GM19463 (cell line): ENCODE results near the gene CNOT9.

Source experiments
- ATAC-seq: cut with Tn5 transposase; IDR thresholded peaks from one replicate; pipeline ENCODE4 v1.9.1; 2021; ENCODE audit warnings: mild to moderate bottlenecking, moderate library complexity; ENCODE audit not compliant: unreplicated experiment

The CNOT9 gene

DNA sequence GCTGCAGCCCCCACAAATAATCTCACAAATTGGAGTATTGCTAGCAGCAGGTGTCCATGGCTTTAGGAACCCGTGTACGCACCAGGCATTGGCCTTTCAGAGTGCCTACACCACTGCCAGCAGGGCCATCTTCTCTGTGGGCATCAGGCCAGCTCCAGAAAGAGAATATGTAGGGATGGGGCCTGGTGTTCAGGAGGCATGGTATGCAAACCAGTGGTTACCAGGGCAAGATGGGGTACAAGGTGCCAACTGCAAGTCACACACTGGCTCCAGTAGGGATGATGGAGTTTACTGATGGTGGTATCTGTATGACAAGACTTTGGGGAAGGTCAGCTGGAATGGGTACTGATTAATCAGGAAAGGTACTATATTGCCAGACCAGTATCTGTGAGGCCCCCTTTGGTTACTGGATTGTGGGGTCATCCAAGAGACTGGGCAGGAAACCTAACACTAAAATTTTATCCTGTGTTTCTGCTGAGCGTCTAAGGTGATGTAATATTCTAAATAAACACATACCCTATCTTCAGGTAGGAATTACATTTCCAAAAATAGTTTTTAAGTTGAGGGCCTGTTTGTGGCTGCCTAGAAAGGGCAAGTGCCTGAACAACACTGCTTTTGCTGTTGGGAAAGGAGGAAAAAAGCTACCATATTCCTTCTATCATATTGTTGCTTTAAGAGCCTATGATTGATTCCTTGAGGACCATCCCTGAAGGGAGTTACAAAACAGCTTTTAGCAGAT is 9.0 kb downstream of the CNOT9 start:
- no peak for ATAC-seq

DNA sequence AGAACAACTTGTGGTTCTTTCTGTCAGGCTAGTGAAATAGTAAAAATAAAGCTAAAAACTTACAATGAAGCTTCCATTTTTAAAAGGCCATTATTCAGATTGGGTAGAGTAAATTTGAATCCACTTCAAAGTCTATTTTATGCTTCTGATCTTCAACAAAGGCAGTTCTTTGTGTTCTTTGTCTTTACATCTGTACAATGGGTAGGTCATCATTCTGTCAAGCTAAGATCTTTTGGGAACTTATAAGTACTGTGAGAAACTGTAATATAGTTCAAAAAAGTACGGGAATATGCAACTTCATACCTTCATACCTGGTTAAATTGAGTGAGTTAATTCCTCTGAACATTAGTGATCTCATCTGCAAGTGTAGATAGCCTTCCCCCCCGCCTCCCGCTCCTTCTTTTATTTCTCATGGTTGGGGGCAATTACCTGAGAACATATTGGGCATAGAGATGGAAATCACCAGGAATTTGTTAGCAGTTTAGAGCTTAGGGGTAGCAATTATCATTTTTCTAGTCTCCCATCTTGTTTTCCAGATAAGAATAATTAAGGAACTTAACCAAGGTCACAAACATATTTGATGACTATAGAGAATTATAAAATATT is 9.7 kb downstream of the CNOT9 start:
- ATAC-seq: no peak

DNA sequence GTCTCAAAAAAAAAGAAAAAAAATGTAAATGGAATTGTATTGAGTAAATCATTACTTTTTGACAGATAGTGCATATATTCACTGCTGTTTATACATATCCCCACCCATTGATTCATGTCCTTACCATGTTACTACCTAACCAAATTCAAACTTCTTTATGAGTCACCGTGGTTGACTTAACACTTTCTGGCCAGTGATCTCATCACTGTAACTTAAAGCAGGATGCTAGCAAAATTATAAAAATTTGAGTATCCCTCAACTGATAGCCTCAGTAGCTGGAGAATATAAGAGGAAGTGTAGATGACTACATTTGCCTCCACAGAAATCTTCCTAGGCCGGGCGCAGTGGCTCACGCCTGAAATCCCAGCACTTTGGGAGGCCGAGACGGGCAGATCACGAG is 13.4 kb downstream of the CNOT9 start:
- peak; percentile 97 for ATAC-seq

DNA sequence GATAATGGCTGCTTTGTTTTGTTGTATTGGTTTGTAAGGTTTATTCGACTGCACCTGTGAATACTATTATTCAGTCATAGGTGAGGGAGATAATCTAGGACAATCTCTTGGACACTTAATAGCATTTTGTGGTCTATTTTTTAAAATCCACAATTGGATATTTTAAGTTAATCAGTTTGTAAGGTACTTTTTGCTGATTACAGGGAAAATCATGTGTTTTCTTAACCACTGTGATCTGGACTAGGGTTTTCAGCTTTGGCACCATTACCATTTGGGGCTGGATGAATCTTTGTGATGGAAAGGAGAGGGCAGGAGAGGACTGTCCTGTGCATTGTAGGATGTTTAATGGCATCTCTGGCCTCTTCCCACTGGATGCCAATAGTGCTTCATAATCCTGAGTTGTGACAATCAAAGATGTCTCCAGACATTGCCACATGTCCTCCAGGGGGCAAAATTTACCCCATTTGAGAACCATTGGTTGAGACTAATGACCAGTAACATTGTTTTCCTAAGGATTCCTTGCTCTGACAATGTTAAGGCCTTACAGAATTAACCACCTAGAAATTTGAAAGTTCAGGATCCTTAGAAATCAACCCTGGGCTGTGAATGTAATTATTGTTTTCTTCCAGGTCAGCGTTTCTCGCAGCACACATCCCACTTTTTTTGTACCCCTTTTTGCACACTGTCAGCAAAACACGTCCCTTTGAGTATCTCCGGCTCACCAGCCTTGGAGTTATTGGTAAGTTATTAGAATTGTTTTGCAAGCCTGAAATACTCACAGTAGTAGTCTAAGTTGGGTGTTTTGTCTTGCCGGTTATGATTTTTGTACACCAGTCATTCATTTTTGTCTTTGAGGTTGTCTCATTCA is 15.6 kb downstream of the CNOT9 start:
- no peak for ATAC-seq

DNA sequence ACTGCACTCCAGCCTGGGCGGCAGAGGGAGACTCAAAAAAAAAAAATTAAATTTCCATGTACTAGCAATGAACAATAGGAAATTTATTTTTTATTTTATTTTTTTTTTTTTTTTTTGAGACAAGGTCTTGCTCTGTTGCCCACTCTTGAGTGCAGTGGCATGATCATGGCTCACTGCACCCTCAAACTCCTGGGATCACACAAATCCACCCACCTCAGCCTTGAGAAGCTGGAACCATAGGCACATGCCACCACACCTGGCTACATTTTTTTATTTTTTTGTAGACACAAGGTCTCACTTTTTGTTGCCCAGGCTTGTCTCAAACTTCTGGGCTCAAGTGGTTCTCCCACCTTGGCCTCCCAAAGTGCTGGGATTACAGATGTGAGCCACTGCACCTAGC is 16.9 kb downstream of the CNOT9 start:
- no peak for ATAC-seq

DNA sequence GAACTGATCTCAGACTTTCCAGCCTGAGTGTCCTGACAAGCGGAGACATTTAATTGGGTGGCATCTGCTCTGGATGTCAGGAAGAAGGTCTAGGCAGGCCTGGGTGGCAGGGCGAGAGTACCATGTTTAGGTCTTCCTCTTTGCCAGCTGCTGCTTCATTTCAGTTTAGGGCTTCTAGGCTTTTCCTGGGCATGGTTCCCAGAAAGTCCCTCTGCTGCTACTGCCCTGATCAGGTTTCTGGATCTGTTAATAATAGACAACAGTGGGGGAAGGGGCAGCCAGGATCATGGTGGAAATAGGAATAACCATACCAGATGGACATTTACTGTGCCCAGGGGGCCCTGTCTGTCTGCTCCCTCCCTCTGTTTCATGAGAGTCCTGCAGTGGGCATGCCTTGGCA is 36.8 kb downstream of the CNOT9 start:
- ATAC-seq: no peak

DNA sequence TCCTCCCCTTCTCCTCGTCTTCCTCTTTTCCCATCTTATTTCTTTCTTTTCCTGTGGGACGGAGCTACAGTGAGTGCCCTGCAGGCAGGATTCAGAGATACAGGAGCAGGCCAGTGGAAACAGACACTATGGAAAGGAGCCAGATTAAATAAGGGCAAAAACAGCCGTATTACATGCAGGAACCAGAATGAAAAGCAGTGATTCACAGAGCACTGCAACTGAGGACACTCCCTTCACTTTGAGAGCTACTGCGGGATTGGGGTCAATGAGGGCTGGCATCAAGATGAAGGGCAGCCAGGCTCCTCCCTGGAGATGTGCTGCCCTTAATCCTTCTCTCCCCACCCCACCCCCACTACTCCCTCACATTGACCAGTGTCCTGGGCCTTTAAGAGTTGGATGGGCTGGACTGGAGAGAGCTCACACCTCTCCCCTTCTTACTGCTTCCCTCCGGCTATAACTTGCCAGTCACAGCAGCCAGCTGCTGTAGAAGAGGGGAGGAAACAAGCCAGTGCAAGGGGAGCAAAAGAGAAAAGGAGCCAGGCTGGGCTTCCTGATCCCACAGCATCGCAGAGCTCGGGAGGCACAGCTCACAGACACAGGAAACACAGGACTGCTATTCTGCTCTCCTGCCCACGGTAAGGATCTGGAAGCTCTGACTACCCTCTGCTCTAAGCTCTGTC is 38.9 kb downstream of the CNOT9 start, which contains the start of gene PLCD4:
PLCD4 (plus strand) TSS at position 464 of the 680 bp plus-strand sequence. CDS start 7,841 bp downstream, outside the sequence.
- no peak for ATAC-seq

DNA sequence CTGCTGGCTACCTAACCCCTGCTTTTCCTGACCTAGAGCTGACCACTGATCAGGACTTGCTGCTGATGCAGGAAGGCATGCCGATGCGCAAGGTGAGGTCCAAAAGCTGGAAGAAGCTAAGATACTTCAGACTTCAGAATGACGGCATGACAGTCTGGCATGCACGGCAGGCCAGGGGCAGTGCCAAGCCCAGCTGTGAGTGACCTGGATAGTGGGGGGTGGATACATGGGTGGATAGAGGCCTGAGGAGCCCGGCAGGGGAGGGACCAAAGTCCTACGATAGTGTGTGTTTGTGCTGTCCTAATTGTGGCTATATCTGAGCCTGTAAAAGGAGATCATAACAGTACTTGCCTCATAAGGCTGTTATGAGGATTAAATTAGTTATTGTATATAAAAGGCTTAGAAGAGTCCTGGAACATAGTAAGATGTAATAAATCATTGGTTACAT is 47.3 kb downstream of the CNOT9 start:
- ATAC-seq: no peak

DNA sequence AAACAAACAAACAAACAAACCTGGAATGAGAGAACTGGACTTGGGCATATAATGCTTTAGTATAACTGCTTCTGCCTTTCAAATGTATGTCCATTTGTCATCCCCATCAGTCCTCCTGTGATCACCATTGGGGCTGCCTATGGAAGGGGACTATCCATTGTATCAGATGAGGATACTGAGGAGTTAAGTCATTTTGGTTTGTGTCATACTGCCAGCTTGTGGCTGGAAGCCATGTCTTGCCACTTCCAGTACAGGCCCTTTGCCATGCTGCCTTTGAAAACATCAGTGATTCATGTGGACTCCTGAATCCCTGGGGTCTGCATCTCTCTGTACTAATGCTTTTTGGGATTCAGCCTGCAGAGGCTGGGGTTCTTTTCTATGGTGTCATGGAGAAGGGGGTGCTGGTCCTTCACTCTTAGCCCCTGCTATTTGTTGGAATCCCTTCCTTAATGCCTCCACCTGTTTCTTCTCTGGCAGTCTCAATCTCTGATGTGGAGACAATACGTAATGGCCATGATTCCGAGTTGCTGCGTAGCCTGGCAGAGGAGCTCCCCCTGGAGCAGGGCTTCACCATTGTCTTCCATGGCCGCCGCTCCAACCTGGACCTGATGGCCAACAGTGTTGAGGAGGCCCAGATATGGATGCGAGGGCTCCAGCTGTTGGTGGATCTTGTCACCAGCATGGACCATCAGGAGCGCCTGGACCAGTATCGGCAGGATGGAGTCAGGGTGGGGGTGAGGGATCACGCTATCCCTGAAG is 49.6 kb downstream of the CNOT9 start:
- no peak for ATAC-seq

DNA sequence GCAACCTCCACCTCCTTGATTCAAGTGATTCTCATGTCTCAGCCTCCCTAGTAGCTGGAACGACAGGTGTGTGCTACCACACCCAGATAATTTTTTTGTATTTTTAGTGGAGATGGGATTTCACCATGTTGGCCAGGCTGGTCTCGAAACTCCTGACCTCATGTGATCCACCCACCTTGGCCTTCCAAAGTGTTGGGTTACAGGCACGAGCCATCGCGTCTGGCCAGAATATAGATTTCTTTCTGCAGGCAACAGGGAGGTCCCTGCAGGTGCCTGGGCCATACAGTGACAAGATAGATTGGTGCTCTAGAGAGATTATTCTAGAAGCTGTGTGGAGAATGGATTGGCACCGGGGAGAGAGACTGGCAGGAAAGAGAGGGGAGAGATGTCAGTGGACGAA is 52.4 kb downstream of the CNOT9 start:
- ATAC-seq: no peak

DNA sequence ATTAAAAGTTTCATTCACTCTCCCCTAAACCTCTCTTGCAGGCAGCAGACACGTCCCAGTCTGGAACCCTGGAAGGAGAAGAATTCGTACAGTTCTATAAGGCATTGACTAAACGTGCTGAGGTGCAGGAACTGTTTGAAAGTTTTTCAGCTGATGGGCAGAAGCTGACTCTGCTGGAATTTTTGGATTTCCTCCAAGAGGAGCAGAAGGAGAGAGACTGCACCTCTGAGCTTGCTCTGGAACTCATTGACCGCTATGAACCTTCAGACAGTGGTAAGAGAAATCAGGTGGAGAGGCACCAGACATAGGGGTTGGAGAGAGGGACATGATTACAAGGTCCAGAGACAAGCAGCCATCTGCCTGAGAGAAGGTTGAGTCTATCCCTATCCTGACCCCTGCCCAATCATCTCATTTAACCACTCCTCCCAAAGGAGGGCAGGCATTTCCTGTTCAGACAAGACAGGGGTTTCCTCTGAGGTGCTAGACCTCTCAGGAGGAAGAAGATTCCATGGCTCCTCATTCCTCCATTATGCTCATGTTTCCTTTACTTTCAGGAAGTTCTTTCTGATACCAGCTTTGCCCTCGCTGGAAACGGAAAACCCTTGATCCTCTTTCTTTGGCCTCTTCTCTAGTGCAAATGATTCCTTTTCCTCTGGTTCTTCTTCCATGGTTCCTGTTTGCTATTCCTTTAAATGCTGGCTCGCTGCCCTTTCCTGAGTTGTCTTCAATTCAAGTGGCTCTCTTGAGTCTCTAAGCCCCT is 54.1 kb downstream of the CNOT9 start:
- no peak for ATAC-seq

DNA sequence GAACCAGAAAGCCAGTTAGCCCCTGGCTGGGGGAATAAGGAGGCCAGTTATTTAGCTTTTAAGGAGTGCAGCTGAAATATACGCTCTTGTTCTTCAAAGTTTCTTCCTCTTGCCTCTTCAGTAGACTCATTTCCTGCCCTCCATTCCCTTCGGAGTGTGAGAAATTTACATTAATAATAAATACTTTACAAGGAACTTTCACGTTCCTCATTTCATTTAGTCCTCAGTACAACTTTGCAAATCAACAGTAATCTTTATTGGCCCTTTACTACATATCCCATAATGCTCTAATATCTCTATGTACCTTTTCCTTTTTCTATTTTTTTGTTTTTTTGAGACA is 54.7 kb downstream of the CNOT9 start:
- ATAC-seq: no peak

DNA sequence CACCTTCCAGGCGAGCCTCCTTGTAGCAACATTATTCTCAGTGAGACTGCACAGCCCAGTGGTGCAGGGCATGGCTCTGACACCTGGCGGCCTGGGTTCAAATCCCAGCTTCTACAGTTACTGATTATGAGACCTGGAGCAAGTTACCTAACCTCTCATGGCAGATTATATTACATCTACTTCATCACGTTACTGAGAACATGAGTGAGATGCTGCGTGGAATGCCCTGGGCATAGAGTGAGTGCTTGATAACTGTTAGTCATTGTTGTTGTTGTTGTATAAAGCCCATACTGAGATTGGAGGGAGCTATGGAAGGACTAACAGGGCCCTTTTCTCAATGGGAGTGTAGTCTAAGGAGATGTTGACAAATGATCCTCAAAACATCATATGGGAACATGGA is 57.7 kb downstream of the CNOT9 start:
- no peak for ATAC-seq

DNA sequence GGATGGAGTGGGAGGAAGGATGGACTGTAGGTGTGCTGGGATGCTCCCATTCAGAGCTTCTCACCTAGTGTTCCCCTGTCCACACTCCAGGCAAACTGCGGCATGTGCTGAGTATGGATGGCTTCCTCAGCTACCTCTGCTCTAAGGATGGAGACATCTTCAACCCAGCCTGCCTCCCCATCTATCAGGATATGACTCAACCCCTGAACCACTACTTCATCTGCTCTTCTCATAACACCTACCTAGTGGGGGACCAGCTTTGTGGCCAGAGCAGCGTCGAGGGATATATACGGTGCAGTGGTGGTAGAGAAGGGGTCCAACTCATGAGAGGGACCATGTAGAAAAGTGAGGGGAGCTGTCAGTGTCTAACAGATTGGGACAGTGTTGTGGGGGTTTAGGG is 59.3 kb downstream of the CNOT9 start:
- no peak for ATAC-seq

DNA sequence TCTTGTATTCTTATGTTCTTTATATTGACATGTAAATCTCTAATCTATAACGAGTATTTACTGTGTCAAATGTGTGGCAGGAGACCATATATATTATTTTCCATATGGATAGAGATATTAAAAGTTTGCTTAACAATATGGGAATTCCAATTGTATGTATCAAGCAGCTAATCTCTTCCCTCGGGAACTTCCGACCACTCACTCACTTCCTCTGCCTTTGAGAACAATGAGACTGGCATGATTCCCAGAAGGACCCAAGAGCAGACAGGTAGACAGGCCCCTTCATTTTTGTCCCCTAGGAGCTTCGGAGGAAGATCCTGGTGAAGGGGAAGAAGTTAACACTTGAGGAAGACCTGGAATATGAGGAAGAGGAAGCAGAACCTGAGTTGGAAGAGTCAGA is 63.2 kb downstream of the CNOT9 start:
- no peak for ATAC-seq

DNA sequence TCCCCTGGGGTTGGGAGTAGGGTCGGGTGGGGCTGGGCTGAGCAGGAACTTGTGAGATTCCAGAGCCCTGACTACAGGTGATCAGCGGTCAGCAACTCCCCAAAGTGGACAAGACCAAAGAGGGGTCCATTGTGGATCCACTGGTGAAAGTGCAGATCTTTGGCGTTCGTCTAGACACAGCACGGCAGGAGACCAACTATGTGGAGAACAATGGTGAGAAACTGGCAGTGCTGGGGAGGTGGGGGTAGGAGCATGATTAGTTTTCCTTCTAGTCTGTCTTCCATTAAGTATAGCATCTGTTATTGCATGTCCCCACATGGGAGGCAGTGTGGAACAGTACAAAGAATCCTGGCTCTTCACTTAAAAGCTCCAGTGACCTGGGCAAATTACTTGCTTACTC is 67.1 kb downstream of the CNOT9 start:
- no peak for ATAC-seq

DNA sequence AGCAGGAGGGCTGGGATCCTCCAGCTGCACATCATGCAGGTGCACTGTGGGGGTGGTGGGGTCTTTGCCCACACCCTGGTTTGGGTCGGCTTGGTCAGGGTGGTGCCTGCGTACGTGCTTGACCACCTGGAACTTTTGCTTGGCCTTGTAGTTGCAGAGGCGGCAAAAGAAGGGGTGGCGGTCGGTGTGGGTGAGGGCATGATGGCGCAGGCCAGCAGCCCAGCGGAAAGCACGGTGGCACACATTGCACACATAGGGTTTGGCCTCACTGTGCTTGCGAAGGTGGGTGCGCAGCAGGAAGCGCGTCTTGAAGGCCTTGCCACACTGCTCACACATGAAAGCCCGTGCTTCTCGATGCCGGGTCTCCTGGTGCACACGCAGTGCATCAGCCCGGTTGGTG is 69.7 kb downstream of the CNOT9 start:
- no peak for ATAC-seq

DNA sequence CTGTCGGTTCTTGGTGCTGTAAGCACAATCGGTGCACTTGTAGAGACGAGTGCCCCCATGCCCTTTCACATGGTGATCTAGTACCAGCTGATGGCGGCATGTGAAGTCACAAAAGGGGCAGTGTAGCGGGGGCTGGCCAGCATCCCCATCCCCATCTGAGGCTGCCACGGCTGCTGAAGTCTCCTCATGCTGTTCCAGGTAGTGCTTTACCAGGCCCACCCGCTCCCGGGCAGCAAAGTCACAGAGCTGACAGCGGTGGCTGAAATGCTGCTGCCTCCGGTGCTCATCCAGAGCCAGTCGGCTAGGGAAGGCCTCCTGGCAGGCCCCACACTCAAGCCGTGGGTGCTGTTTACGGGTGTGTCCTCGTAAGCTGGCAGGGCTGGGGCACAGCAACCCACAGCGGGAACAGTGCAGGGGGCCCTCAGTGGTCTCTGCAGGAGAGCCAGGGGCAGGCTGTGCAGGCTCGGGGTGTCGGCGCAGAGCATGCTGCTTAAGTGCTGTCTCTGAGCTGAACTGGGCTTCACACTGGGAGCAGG is 73.5 kb downstream of the CNOT9 start:
- ATAC-seq: no peak

DNA sequence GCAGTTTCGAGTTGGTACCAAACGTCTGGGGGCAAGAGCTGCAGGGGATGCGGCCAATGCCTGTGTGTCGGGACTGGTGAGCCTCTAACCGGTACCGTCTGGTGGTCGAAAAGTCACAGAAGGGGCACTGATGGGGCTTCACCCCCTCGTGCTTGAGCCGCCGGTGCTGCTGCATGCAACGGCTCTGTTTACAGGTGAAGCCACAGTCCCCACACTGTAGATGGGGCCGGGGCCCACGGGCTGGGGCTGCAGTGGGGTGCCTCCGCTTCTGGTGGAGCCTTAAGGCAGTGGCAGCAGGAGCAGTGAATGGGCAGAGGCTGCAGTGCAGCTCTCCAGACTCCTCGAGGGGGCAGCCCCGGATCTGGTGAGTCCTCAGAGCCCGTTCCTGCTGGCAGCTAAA is 74.1 kb downstream of the CNOT9 start:
- no peak for ATAC-seq
